ENCODE measurements around the gene MACROD1.
A peak's percentile ranks its signal among the peaks of the same experiment; 100 is the strongest.

MACROD1 gene

GRCh38 chr11:64165842-64166635 lies at the start of gene MACROD1:
Gene MACROD1, minus strand, starts transcription at chr11:64166113. Its CDS starts 119 bp downstream, at chr11:64165994.
- peak within 1 kb of the TSS; percentile 56 for H3K4me3 ChIP-seq (ENCODE audit: low read depth, low read length)

GRCh38 chr11:64211181-64211872 lies 45.4 kb upstream of the MACROD1 start:
- H3K4me3 ChIP-seq (ENCODE audit: low read depth, low read length) = no peak overlapping the region

GRCh38 chr11:64210301-64211020 lies 44.5 kb upstream of the MACROD1 start:
- no peak overlapping the region for H3K4me3 ChIP-seq (ENCODE audit: low read depth, low read length)

GRCh38 chr11:64209563-64209843 lies 43.6 kb upstream of the MACROD1 start:
- no peak overlapping the region for H3K4me3 ChIP-seq (ENCODE audit: low read depth, low read length)

GRCh38 chr11:64208796-64209562 lies 43.1 kb upstream of the MACROD1 start:
- no peak overlapping the region for H3K4me3 ChIP-seq (ENCODE audit: low read depth, low read length)

GRCh38 chr11:64208086-64208795 lies 42.3 kb upstream of the MACROD1 start:
- no peak overlapping the region for H3K4me3 ChIP-seq (ENCODE audit: low read depth, low read length)

GRCh38 chr11:64207256-64208085 lies 41.6 kb upstream of the MACROD1 start:
- H3K4me3 ChIP-seq (ENCODE audit: low read depth, low read length) = no peak overlapping the region

- H3K4me3 ChIP-seq (ENCODE audit: low read depth, low read length) = no peak within 1 kb of the TSS
Measured at GRCh38 chr11:64206457-64207255, 40.7 kb upstream of the MACROD1 start, which contains the start of gene FERMT3. Gene FERMT3, plus strand, starts transcription at chr11:64206721. Its CDS starts 644 bp downstream, at chr11:64207365.

GRCh38 chr11:64204464-64204989 lies 38.6 kb upstream of the MACROD1 start:
- no peak overlapping the region for H3K4me3 ChIP-seq (ENCODE audit: low read depth, low read length)

- H3K4me3 ChIP-seq (ENCODE audit: low read depth, low read length) = no peak overlapping the region
Measured at GRCh38 chr11:64204080-64204440, 38.1 kb upstream of the MACROD1 start.

GRCh38 chr11:64203421-64204079 lies 37.6 kb upstream of the MACROD1 start:
- no peak overlapping the region for H3K4me3 ChIP-seq (ENCODE audit: low read depth, low read length)

- H3K4me3 ChIP-seq (ENCODE audit: low read depth, low read length) = no peak overlapping the region
Measured at GRCh38 chr11:64202992-64203391, 37.1 kb upstream of the MACROD1 start.

GRCh38 chr11:64201543-64201942 lies 35.6 kb upstream of the MACROD1 start:
- no peak overlapping the region for H3K4me3 ChIP-seq (ENCODE audit: low read depth, low read length)

- no peak overlapping the region for H3K4me3 ChIP-seq (ENCODE audit: low read depth, low read length)
Measured at GRCh38 chr11:64198511-64198910, 32.6 kb upstream of the MACROD1 start.

- H3K4me3 ChIP-seq (ENCODE audit: low read depth, low read length) = no peak overlapping the region
Measured at GRCh38 chr11:64196626-64197025, 30.7 kb upstream of the MACROD1 start.

- H3K4me3 ChIP-seq (ENCODE audit: low read depth, low read length) = no peak overlapping the region
Measured at GRCh38 chr11:64192434-64192833, 26.5 kb upstream of the MACROD1 start.

- no peak overlapping the region for H3K4me3 ChIP-seq (ENCODE audit: low read depth, low read length)
Measured at GRCh38 chr11:64186492-64187165, 20.7 kb upstream of the MACROD1 start.

Measured in iPS-11a (cell line).